Measurements from ENCODE around the gene KLHL10. TPM values are rescaled to one million over a fixed set of nuclear protein-coding genes. Genes with fewer than 3 reads are reported as not detected.
"Not testable (repeated sequence)": the region's sequence is repeated elsewhere in the genome, so short reads cannot be mapped to it uniquely, and the experiment has no call there.

Gene KLHL10
- total RNA-seq, 1 experiment from 2014 or later = not detected

GRCh38 chr17:41813152-41813680 is 24.4 kb upstream of the KLHL10 start:
- no peak for DNase-seq (ENCODE audit: low spot score)

- no peak for DNase-seq (ENCODE audit: low spot score)
Measured at GRCh38 chr17:41813699-41814124, 23.9 kb upstream of the KLHL10 start.

DNA sequence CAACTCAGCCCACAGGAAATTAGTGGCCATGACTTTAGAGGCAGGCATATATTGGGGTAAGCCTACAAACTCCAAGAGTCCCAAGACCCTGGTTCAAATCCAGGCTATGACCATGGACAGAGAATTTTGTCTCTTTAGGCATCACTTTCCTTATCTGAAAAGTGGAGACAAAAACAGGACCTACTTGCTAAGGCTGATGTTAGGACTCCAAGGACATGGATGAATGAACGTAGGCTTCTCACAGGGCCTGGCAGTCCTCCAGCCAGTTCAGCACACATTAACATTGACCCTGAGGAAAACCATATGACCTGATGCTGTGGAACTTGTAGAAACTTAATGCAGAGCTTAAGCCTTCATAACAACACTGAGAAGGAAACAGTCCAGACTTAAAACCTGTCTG is 23.4 kb upstream of the KLHL10 start:
- DNase-seq (ENCODE audit: low spot score) = no peak

GRCh38 chr17:41816637-41817320 is 20.8 kb upstream of the KLHL10 start:
- no peak for DNase-seq (ENCODE audit: low spot score)

GRCh38 chr17:41818024-41818423 is 19.6 kb upstream of the KLHL10 start:
- no peak for DNase-seq (ENCODE audit: low spot score)

DNA sequence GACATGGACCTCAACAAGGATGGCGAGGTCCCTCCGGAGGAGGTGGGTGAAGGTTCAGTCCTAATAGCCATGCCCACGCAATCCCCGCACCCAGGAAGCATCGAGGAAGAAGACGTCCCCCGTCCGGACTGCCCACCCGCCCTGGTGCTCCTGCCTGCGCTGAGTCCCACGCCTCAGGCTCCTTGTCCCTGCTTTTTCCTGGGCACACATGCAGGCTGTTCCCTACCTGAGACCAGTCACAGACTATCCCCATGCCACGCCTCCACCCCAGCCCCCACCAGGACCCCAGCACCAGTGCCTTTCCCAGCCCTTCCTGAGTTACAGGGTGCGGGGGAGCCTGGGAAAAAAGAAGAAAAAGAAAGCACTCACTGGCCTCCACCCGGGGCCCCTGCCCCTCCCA is 15.8 kb upstream of the KLHL10 start:
- no peak for DNase-seq (ENCODE audit: low spot score)

- no peak for DNase-seq (ENCODE audit: low spot score)
Measured at GRCh38 chr17:41822216-41823140, 15.1 kb upstream of the KLHL10 start.

GRCh38 chr17:41823141-41823524 is 14.5 kb upstream of the KLHL10 start:
- no peak for DNase-seq (ENCODE audit: low spot score)

- DNase-seq (ENCODE audit: low spot score) = no peak
Measured at GRCh38 chr17:41823580-41823979, 14.0 kb upstream of the KLHL10 start.

DNA sequence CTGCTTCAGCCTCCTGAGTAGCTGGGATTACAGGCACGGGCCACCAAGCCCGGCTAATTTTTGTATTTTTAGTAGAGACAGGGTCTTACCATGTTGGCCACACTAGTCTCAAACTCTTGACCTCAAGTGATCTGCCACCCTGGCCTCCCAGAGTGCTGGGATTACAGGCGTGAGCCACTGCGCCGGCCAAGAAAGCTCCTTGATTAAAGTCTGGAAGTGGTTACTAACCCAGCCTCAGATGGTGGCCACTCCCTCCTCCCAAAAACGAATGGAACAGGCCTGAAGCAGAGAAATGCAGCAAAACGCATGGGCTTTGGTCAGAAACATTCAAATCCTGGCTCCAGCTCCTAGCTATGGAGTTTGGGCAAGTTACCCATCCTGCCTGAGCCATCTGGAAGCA is 13.5 kb upstream of the KLHL10 start:
- no peak for DNase-seq (ENCODE audit: low spot score)

DNA sequence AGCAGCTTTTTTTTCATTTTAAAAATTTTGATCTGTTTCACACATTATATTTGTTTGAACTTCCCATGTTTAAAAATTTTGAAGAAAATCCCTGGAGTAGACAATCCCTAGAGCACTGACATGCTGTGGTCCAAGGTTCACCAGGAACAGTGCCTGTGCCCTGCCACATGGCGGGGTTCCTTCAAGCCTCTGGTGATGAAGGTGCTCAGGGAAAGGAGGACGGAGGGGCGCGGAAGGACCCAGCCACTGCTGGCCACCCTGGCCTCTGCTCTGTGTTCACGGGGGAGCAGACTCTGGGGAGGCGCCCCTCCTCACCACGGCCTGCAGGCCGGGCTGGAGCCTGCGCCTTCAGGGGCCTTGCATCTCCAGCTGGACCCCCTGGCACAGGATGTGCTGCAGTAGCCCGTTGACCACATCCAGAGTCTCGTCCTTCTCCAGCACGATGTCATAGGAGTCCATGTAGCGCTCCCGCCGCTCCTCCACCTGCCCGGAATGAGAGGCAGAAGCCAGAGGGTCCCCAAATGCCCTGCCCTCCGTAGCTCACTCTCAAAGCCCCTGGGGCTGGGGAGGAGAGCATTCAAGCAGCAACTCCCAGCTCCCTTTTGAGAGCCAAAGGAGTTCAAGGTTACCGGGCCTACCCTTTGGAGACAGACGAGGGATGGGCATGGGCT is 12.3 kb upstream of the KLHL10 start:
- DNase-seq (ENCODE audit: low spot score) = no peak

DNA sequence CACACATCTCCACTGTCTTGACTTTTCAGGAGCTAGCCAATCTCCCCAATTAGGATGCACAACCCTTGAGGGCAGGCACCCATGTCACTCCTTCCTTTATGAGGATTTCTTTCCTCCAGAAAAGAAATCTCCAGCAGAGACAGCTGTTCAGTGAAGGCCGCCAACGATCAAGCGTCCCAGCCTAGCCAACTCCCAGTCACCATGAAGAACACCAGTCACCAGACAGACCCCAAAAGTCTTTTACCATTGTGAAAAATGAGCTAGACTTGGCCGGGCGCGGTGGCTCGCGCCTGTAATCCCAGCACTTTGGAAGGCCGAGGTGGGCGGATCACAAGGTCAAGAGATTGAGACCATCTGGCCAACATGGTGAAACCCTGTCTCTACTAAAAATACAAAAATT is 7.7 kb upstream of the KLHL10 start:
- DNase-seq (ENCODE audit: low spot score) = not testable (repeated sequence)

GRCh38 chr17:41835214-41835799 is 2.3 kb upstream of the KLHL10 start:
- no peak for DNase-seq (ENCODE audit: low spot score)

DNA sequence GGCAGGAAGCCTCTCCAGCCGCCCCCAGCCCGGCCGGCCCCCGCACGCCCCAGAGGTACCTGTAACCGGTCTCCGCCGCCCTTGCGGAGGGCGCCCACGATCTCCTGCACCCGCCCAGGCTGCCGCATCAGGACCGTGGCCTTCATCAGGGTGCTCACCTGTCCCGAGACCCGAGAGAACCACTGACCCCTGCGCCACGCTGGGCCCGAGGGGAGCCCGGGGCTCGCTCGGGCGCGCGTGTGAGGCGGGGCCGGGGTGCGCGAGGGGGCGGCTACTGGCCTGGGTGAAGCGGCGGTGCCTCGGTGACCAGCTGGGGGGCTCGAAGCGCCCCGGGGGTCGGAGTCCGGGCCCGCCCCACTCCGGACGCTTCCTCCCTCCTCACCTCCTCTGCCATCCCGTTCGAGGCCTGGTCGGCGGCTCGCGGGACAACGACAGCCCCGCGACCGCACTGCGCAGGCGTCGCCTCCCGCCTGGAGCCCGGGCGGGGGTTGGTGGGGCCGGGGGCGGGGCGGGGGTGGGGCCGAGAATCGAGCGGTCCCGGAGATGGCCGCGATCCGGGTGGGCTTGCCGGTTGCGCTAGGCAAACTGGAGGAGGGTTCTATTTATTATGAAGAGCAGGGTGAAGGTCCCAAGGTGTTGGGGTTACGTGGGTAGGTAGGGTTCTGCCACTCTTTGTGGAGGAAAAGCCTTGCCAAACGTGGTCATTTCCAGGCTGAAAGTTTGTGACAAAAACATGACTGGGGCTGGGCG is 1.6 kb upstream of the KLHL10 start, which contains the start of gene NT5C3B:
Gene NT5C3B (minus strand): TSS at position 433 of the 750 bp plus-strand sequence. CDS start 39 bp downstream, at position 394.
- DNase-seq (ENCODE audit: low spot score) = no peak

DNA sequence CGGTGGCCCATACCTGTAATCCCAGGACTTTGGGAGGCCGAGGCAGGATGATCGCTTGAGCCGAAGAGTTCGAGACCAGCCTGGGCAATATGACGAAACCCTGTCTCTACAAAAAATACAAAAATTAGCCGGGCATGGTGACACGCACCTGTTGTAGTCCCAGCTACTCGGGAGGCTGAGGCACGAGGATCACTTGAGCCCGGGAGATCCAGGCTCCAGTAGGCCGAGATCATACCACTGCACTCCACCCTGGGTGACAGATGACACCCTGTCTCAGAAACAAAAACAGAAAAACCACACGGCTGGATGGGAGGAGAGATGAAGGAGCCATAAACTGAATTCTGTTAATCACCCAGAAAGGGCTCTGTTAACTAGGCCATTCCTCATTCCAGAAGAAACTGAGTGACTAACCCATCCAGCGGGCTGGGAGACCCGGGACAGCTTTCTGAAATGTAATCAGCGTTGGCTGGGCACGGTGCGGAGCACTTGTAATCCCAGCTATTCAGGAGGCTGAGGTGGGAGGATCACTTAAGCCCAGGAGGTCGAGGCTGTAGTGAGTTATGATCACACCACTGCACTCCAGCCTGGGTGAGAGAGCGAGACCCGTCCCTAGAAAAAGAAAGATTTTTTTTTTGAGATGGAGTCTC is 952 bp upstream of the KLHL10 start:
- no peak for DNase-seq (ENCODE audit: low spot score)

GRCh38 chr17:41839448-41839847 is 1.8 kb downstream of the KLHL10 start:
- not testable (repeated sequence) for DNase-seq (ENCODE audit: low spot score)

DNA sequence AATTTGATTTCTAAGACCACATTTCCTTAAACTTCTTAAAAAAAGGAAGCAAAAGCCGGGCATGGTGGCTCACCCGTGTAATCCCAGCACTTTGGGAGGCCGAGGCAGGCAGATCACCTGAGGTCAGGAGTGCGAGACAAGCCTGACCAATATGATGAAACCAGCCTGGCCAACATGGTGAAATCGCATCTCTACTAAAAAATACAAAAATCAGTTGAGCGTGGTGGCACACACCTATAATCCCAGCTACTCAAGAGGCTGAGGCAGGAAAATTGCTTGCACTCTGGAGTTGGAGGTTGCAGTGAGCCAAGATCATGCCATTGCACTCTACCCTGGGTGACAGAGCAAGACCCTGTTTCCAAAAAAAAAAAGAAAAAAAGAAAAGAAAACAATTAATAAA is 3.2 kb downstream of the KLHL10 start:
- DNase-seq (ENCODE audit: low spot score) = not testable (repeated sequence)

- DNase-seq (ENCODE audit: low spot score) = no peak
Measured at GRCh38 chr17:41844971-41845370, 7.3 kb downstream of the KLHL10 start.

GRCh38 chr17:41848788-41849187 is 11.2 kb downstream of the KLHL10 start:
- no peak for DNase-seq (ENCODE audit: low spot score)

DNA sequence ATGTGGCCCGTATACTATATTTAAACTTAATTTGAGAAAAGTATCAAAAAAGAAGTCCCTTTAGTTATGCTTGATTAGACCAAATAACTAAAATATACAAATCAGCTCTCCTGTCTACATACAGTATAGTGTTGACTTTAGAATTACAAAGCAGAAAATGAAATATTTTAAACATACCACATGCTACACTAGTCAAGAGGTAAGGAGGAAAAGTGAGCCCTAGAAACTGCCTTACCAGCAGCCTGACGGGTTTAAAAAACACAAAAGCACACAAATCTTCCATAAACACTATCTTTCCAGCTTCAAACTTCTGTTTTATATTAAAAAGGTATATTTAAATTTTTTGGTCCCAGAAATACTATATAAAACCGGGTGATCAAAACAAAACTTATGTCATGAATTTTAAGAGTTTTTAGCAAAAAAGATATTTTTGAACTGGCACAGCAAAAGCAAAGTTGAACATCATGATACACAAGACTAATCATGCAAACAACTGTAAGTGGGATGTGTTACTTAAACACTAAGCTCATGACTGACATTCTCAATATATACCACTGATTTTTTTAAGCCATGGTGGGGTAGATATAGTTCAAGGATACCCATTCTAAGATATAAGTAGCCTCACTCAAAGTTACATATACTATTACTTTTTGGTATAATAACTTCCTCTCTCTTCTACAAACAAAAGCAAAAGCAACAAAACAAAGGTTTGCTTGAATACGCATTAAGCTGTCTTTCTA is 11.8 kb downstream of the KLHL10 start:
- no peak for DNase-seq (ENCODE audit: low spot score)
